OCI-LY3 (cell line): ENCODE data around the gene EAF1.

Experiments used
- CTCF ChIP-seq: fragments of 200-600, 300-600 bp; sonication (generic); IDR thresholded peaks from 2 replicates; pipeline ENCODE4 v1.5.1; 2014; ENCODE audit warnings: antibody characterized with exemption, low read length, low read depth
- EZH2phosphoT487 ChIP-seq: fragments of 200-600 bp; shearing (Covaris generic); IDR thresholded peaks from 2 replicates; pipeline ENCODE4 v1.6.1; 2018; ENCODE audit warnings: antibody characterized with exemption, mixed run types, low read depth

GRCh38 chr3:15478640-15478979 is 51.2 kb downstream of the EAF1 start:
- TF ChIP-seq CTCF (no peak), EZH2phosphoT487 (no peak)
